Measurements from ENCODE around the gene FRS3.

- no peak for TF ChIP-seq EP300 (IDR thresholded peaks at IDR 0.05)
- TF ChIP-seq CTCF (IDR thresholded peaks at IDR 0.05): no peak
- no peak for TF ChIP-seq POLR2A (IDR thresholded peaks at IDR 0.05)
These were observed 21.1 kb downstream of the FRS3 start for GRCh38 chr6:41758641-41759035.
